Neural progenitor cell (in vitro differentiated cells): ENCODE measurements around the gene IDUA.

Experiments
- EZH2 ChIP-seq: fragments of 200-600 bp; sonication (generic); IDR thresholded peaks from 2 replicates; pipeline ENCODE4 v1.6.1; 2017; ENCODE audit warnings: antibody characterized with exemption, mild to moderate bottlenecking, moderate library complexity
- TF ChIP-seq, protein P1 (sequence below): fragments of 200-600 bp; sonication (generic); IDR thresholded peaks from 2 replicates; pipeline ENCODE4 v1.5.1; 2017; ENCODE audit warnings: antibody characterized with exemption, mild to moderate bottlenecking

GRCh38 chr4:1029529-1029928, 42.7 kb downstream of the IDUA start:
- TF ChIP-seq, protein P1, sequence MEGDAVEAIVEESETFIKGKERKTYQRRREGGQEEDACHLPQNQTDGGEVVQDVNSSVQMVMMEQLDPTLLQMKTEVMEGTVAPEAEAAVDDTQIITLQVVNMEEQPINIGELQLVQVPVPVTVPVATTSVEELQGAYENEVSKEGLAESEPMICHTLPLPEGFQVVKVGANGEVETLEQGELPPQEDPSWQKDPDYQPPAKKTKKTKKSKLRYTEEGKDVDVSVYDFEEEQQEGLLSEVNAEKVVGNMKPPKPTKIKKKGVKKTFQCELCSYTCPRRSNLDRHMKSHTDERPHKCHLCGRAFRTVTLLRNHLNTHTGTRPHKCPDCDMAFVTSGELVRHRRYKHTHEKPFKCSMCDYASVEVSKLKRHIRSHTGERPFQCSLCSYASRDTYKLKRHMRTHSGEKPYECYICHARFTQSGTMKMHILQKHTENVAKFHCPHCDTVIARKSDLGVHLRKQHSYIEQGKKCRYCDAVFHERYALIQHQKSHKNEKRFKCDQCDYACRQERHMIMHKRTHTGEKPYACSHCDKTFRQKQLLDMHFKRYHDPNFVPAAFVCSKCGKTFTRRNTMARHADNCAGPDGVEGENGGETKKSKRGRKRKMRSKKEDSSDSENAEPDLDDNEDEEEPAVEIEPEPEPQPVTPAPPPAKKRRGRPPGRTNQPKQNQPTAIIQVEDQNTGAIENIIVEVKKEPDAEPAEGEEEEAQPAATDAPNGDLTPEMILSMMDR, result no peak
- no peak for TF ChIP-seq EZH2
